T-helper 1 cell treated with Interleukin-12 subunit alpha and Interleukin-12 subunit beta and Interleukin-4 antibody, amounts not matched to agents 30 ng/mL and 1 ng/mL, for 36 hours (primary cell): ENCODE measurements around the gene B4GALT7. TPM values are rescaled to one million over a fixed set of nuclear protein-coding genes. Genes with fewer than 3 reads are reported as not detected.
"Not testable (repeated sequence)": the region's sequence is repeated elsewhere in the genome, so short reads cannot be mapped to it uniquely, and the experiment has no call there.

ENCODE experiments used
- intact Hi-C: fragments of 100-400 bp; cut with micrococcal nuclease; formaldehyde crosslinking; loops from one replicate; pipeline ENCODE4 v1.15.1; 2024
- total RNA-seq: library from RNA; stranded (reverse); gene quantifications from 2 replicates; pipeline ENCODE4 v1.2.3, GENCODE V29; 2022

The B4GALT7 gene
- total RNA-seq = 21.8 and 24.7 TPM in 2 replicates

- intact Hi-C loops = loop anchor here (1.0 to 10.0 kb wide), 8 partner anchors 8 to 1135 kb away; partner anchors contain the start of genes CLK4, FAM193B, LMAN2 and PDLIM7
These were observed at the start of gene B4GALT7 for GRCh38 chr5:177599731-177600507. TSS of gene B4GALT7 (plus strand) at chr5:177600132. CDS start at chr5:177600211, 79 bp downstream.

- intact Hi-C loops = loop anchor here (5.0 kb wide), 1 partner anchor 251 kb away; the partner anchor contains the start of genes PRELID1 and RAB24
These were observed 47.0 kb upstream of the B4GALT7 start for GRCh38 chr5:177552839-177553455.

- intact Hi-C loops = loop anchor here (1.0 to 5.0 kb wide), 7 partner anchors 37 to 599 kb away; partner anchors contain the start of genes B4GALT7, NHP2, PDLIM7 and PRELID1
These were observed 46.1 kb upstream of the B4GALT7 start for GRCh38 chr5:177553671-177554429.

- intact Hi-C loops = loop anchor here (1.0 to 5.0 kb wide), 7 partner anchors 37 to 598 kb away; partner anchors contain the start of genes B4GALT7, NHP2, PDLIM7 and PRELID1
These were observed 45.3 kb upstream of the B4GALT7 start, which contains the start of gene FAM193B for GRCh38 chr5:177554474-177555111. TSS of gene FAM193B (minus strand) at chr5:177554563. CDS start at chr5:177554458, 105 bp downstream.

- intact Hi-C loops = loop anchor here (2.0 kb wide), 3 partner anchors 46 to 598 kb away; partner anchors contain the start of genes B4GALT7 and NHP2
These were observed 44.7 kb upstream of the B4GALT7 start for GRCh38 chr5:177555228-177555627.

GRCh38 chr5:177555665-177556064, 44.3 kb upstream of the B4GALT7 start:
- intact Hi-C loops = loop anchor here (2.0 kb wide), 3 partner anchors 45 to 597 kb away; partner anchors contain the start of genes B4GALT7 and NHP2

GRCh38 chr5:177557041-177557647, 42.8 kb upstream of the B4GALT7 start:
- intact Hi-C loops = no loop called here

GRCh38 chr5:177557796-177558195, 42.1 kb upstream of the B4GALT7 start:
- intact Hi-C loops = no loop called here

- intact Hi-C loops = not testable (repeated sequence)
These were observed 40.4 kb upstream of the B4GALT7 start for GRCh38 chr5:177559446-177559941.

GRCh38 chr5:177565046-177565445, 34.9 kb upstream of the B4GALT7 start:
- intact Hi-C loops = no loop called here

GRCh38 chr5:177568326-177568725, 31.6 kb upstream of the B4GALT7 start:
- intact Hi-C loops = no loop called here

- intact Hi-C loops = no loop called here
These were observed 30.0 kb upstream of the B4GALT7 start for GRCh38 chr5:177569894-177570293.

GRCh38 chr5:177575488-177575887, 24.4 kb upstream of the B4GALT7 start:
- intact Hi-C loops = no loop called here

GRCh38 chr5:177576169-177576568, 23.8 kb upstream of the B4GALT7 start:
- intact Hi-C loops = no loop called here

- intact Hi-C loops = no loop called here
These were observed 21.6 kb upstream of the B4GALT7 start for GRCh38 chr5:177578316-177578715.

- intact Hi-C loops = no loop called here
These were observed 11.5 kb upstream of the B4GALT7 start for GRCh38 chr5:177588413-177588909.

GRCh38 chr5:177590406-177590805, 9.5 kb upstream of the B4GALT7 start:
- intact Hi-C loops = loop anchor here (5.0 to 10.0 kb wide), 6 partner anchors 93 to 1203 kb away; partner anchors contain the start of genes CLK4, HIGD2A, NOP16 and PDLIM7

- intact Hi-C loops = loop anchor here (1.0 to 10.0 kb wide), 15 partner anchors 9 to 1204 kb away; partner anchors contain the start of genes B4GALT7, CLK4, FAM193B and GPRIN1
These were observed 8.3 kb upstream of the B4GALT7 start for GRCh38 chr5:177591690-177592009.

GRCh38 chr5:177592010-177592834, 7.7 kb upstream of the B4GALT7 start, which contains the start of gene TMED9:
TSS of gene TMED9 (plus strand) at chr5:177592203. CDS start at chr5:177592215, 12 bp downstream.
- intact Hi-C loops = loop anchor here (1.0 to 10.0 kb wide), 15 partner anchors 8 to 1205 kb away; partner anchors contain the start of genes B4GALT7, CLK4, FAM193B and GPRIN1
